Left ventricle myocardium inferior (tissue), 1 donor: Measurements from ENCODE around the gene AGR3. TPM values are rescaled to one million over a fixed set of nuclear protein-coding genes. Genes with fewer than 3 reads are reported as not detected.

Source experiments
- DNase-seq: peaks from one replicate; pipeline ENCODE4 v3.0.0-alpha.2; 2020
- H3K27ac ChIP-seq: fragments of 200-600 bp; replicated peaks from 2 replicates; pipeline ENCODE4 v1.8.0; 2021
- H3K27me3 ChIP-seq: fragments of 200-600 bp; 2 replicates; pipeline ENCODE4 v1.8.0; 2021; ENCODE audit warnings: low read depth
- H3K36me3 ChIP-seq: fragments of 200-600 bp; 2 replicates; pipeline ENCODE4 v1.8.0; 2021
- H3K4me1 ChIP-seq: fragments of 200-600 bp; 2 replicates; pipeline ENCODE4 v1.8.0; 2021
- H3K4me3 ChIP-seq: fragments of 200-600 bp; 2 replicates; pipeline ENCODE4 v1.8.0; 2021; ENCODE audit warnings: mild to moderate bottlenecking, moderate library complexity
- H3K9me3 ChIP-seq: fragments of 200-600 bp; replicated peaks from 2 replicates; pipeline ENCODE4 v1.8.0; 2021
- intact Hi-C: fragments of 100-400 bp; cut with micrococcal nuclease; formaldehyde crosslinking; loops from one replicate; pipeline ENCODE4 v1.11.0; 2022
- total RNA-seq: library from RNA; stranded (reverse); fragmentation: NEBNext Ultra II Directional; extraction: Animal tissue kit (Norgen Biotek cat#: 25700); gene quantifications from one replicate; pipeline ENCODE4 v1.2.1, GENCODE V29; 2021
- TF ChIP-seq, protein P1 (sequence below): fragments of 200-600 bp; IDR thresholded peaks from 2 replicates; pipeline ENCODE4 v1.8.0; 2021; ENCODE audit warnings: antibody characterized with exemption, mild to moderate bottlenecking, borderline replicate concordance
- donor health status: DM: no; HTN: yes; CAD: no; lungs with severe emphysema.

Gene AGR3
- total RNA-seq, 1 donor from 2014 or later = not detected

DNA sequence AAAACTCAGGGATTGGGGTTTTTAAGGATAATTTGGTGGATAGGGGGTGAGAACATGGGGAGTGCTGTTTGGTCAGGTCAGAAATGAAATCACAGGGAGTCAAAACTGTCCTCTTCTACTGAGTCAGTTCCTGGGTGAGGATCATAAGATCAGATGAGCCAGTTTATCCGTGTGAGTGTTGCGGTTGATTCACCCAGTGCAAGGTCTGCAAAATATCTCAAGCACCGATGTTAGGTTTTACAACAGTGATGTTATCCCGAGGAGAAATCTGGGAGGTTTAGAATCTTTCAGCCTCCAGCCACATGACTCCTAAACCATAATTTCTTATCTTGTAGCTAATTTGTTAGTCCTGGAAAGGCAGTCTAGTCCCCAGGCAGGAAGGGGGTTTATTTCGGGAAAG, 45.3 kb downstream of the AGR3 start:
- DNase-seq = no peak
- Histone ChIP-seq H3K9me3 (peaks cover 4% of the 10 kb centered on the region), H3K27me3 (no peaks in the 10 kb centered on the region), H3K4me1 (peaks cover 6% of the 10 kb centered on the region), H3K36me3 (no peaks in the 10 kb centered on the region), H3K4me3 (no peak overlapping the region), H3K27ac (no peak overlapping the region)
- intact Hi-C loops = no loop called here
- TF ChIP-seq, protein P1, sequence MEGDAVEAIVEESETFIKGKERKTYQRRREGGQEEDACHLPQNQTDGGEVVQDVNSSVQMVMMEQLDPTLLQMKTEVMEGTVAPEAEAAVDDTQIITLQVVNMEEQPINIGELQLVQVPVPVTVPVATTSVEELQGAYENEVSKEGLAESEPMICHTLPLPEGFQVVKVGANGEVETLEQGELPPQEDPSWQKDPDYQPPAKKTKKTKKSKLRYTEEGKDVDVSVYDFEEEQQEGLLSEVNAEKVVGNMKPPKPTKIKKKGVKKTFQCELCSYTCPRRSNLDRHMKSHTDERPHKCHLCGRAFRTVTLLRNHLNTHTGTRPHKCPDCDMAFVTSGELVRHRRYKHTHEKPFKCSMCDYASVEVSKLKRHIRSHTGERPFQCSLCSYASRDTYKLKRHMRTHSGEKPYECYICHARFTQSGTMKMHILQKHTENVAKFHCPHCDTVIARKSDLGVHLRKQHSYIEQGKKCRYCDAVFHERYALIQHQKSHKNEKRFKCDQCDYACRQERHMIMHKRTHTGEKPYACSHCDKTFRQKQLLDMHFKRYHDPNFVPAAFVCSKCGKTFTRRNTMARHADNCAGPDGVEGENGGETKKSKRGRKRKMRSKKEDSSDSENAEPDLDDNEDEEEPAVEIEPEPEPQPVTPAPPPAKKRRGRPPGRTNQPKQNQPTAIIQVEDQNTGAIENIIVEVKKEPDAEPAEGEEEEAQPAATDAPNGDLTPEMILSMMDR = no peak

- H3K36me3 ChIP-seq = no peaks in the 10 kb centered on the region
- no peaks in the 10 kb centered on the region for H3K4me1 ChIP-seq
- no peak overlapping the region for H3K27ac ChIP-seq
- intact Hi-C loops = no loop called here
- TF ChIP-seq, protein P1 = no peak
- H3K4me3 ChIP-seq = no peak overlapping the region
- no peaks in the 10 kb centered on the region for H3K27me3 ChIP-seq
- no peak for DNase-seq
- peaks cover 13% of the 10 kb centered on the region for H3K9me3 ChIP-seq
Observed at GRCh38 chr7:16833373-16833772, 48.4 kb downstream of the AGR3 start.

GRCh38 chr7:16826060-16826459, 55.7 kb downstream of the AGR3 start:
- DNase-seq = no peak
- intact Hi-C loops = no loop called here
- H3K4me1 ChIP-seq = no peaks in the 10 kb centered on the region
- H3K36me3 ChIP-seq = no peaks in the 10 kb centered on the region
- no peak overlapping the region for H3K4me3 ChIP-seq
- H3K27ac ChIP-seq = no peak overlapping the region
- no peaks in the 10 kb centered on the region for H3K27me3 ChIP-seq
- H3K9me3 ChIP-seq = peaks cover 16% of the 10 kb centered on the region
- TF ChIP-seq, protein P1 = no peak

DNA sequence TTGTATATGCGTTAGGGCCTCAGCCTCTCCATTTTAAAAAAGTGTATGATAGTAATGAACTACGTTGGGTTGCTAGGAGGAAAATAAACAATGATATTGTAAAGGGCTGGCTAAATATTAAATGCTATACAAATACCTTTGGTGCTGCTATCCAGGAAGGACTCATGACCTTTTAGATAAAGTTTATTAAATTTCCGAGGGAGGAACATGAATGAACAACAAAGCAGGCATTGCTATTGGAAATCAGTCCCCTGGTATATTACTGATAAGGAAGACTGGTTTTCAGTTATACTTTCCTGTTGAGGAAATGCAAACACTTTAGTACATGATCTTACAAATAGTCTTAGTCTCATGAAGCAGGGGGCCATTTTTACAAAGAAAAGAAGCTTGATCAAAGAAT, 59.8 kb downstream of the AGR3 start:
- no peak overlapping the region for H3K27ac ChIP-seq
- TF ChIP-seq, protein P1 = no peak
- no peak overlapping the region for H3K4me3 ChIP-seq
- H3K4me1 ChIP-seq = no peaks in the 10 kb centered on the region
- no peaks in the 10 kb centered on the region for H3K9me3 ChIP-seq
- no peaks in the 10 kb centered on the region for H3K27me3 ChIP-seq
- intact Hi-C loops = no loop called here
- no peak for DNase-seq
- H3K36me3 ChIP-seq = no peaks in the 10 kb centered on the region

GRCh38 chr7:16818732-16819131, 63.1 kb downstream of the AGR3 start:
- no peak for DNase-seq
- Histone ChIP-seq H3K4me1 (no peaks in the 10 kb centered on the region), H3K27ac (no peak overlapping the region), H3K27me3 (no peaks in the 10 kb centered on the region), H3K9me3 (no peaks in the 10 kb centered on the region), H3K36me3 (no peaks in the 10 kb centered on the region), H3K4me3 (no peak overlapping the region)
- TF ChIP-seq, protein P1 = no peak
- intact Hi-C loops = no loop called here

GRCh38 chr7:16817536-16817935, 64.2 kb downstream of the AGR3 start:
- TF ChIP-seq, protein P1 = no peak
- no peaks in the 10 kb centered on the region for H3K4me1 ChIP-seq
- intact Hi-C loops = no loop called here
- H3K27ac ChIP-seq = no peak overlapping the region
- H3K27me3 ChIP-seq = no peaks in the 10 kb centered on the region
- no peak overlapping the region for H3K4me3 ChIP-seq
- no peaks in the 10 kb centered on the region for H3K36me3 ChIP-seq
- no peak for DNase-seq
- H3K9me3 ChIP-seq = no peaks in the 10 kb centered on the region
